H9 (cell line): ENCODE measurements around the gene PPM1N. TPM values are rescaled to one million over a fixed set of nuclear protein-coding genes. Genes with fewer than 3 reads are reported as not detected.

Experiments
- DNase-seq: peaks from one replicate; pipeline ENCODE4 v3.0.0-alpha.2; 2017
- H2AFZ ChIP-seq: one replicate; pipeline ENCODE4 v1.6.1; 2013; ENCODE audit warnings: mild to moderate bottlenecking, low read length, control low read depth, moderate library complexity
- H2AK5ac ChIP-seq: 2 replicates; pipeline ENCODE4 v1.6.1; 2013; ENCODE audit warnings: low read length, control low read depth, mixed read lengths; ENCODE audit not compliant: insufficient read length
- H2BK120ac ChIP-seq: one replicate; pipeline ENCODE4 v1.6.1; 2013; ENCODE audit warnings: low read depth, mild to moderate bottlenecking, low read length, control low read depth, inconsistent platforms; ENCODE audit not compliant: poor library complexity, severe bottlenecking
- H2BK12ac ChIP-seq: 2 replicates; pipeline ENCODE4 v1.6.1; 2013; ENCODE audit warnings: low read length, control low read depth, mixed read lengths, low read depth; ENCODE audit not compliant: insufficient read length
- H2BK15ac ChIP-seq: 2 replicates; pipeline ENCODE4 v1.6.1; 2013; ENCODE audit warnings: low read depth, low read length, control low read depth
- H2BK20ac ChIP-seq: one replicate; pipeline ENCODE4 v1.6.1; 2013; ENCODE audit warnings: low read depth, mild to moderate bottlenecking, low read length, control low read depth, inconsistent platforms; ENCODE audit not compliant: poor library complexity, severe bottlenecking
- H2BK5ac ChIP-seq: 2 replicates; pipeline ENCODE4 v1.6.1; 2013; ENCODE audit warnings: low read length, control low read depth, mixed read lengths; ENCODE audit not compliant: insufficient read length
- H3K14ac ChIP-seq: 2 replicates; pipeline ENCODE4 v1.6.1; 2013; ENCODE audit warnings: low read length, control low read depth; ENCODE audit not compliant: insufficient read depth
- H3K18ac ChIP-seq: 2 replicates; pipeline ENCODE4 v1.6.1; 2013; ENCODE audit warnings: low read depth, mild to moderate bottlenecking, mixed read lengths, low read length, control low read depth; ENCODE audit not compliant: insufficient read length
- H3K23ac ChIP-seq: 2 replicates; pipeline ENCODE4 v1.6.1; 2013; ENCODE audit warnings: low read length, control low read depth, mixed read lengths, low read depth; ENCODE audit not compliant: insufficient read length
- H3K23me2 ChIP-seq: 2 replicates; pipeline ENCODE4 v1.6.1; 2013; ENCODE audit warnings: low read depth, mild to moderate bottlenecking, mixed read lengths, low read length, control low read depth; ENCODE audit not compliant: insufficient read length, poor library complexity, severe bottlenecking
- H3K27ac ChIP-seq: 2 replicates; pipeline ENCODE4 v1.5.1; 2013; ENCODE audit warnings: low read length, control low read depth, mixed read lengths, low read depth; ENCODE audit not compliant: insufficient read length
- H3K27me3 ChIP-seq: 2 replicates; pipeline ENCODE4 v1.6.1; 2013; ENCODE audit warnings: low read length, control low read depth, inconsistent platforms; ENCODE audit not compliant: insufficient read depth
- H3K4ac ChIP-seq: 2 replicates; pipeline ENCODE4 v1.6.1; 2013; ENCODE audit warnings: low read depth, mild to moderate bottlenecking, control low read depth, inconsistent platforms, low read length, moderate library complexity
- H3K4me1 ChIP-seq: 2 replicates; pipeline ENCODE4 v1.6.1; 2013; ENCODE audit warnings: low read length, control low read depth, inconsistent platforms; ENCODE audit not compliant: insufficient read depth
- H3K4me2 ChIP-seq: 2 replicates; pipeline ENCODE4 v1.6.1; 2013; ENCODE audit warnings: low read length, control low read depth, mixed read lengths; ENCODE audit not compliant: insufficient read length, insufficient read depth
- H3K56ac ChIP-seq: 2 replicates; pipeline ENCODE4 v1.6.1; 2013; ENCODE audit warnings: low read depth, mild to moderate bottlenecking, mixed read lengths, low read length, control low read depth; ENCODE audit not compliant: insufficient read length
- H3K79me1 ChIP-seq: 2 replicates; pipeline ENCODE4 v1.6.1; 2013; ENCODE audit warnings: low read depth, mild to moderate bottlenecking, moderate library complexity, low read length, control low read depth, inconsistent platforms; ENCODE audit not compliant: insufficient read depth, poor library complexity, severe bottlenecking
- H3K79me2 ChIP-seq: 2 replicates; pipeline ENCODE4 v1.6.1; 2013; ENCODE audit warnings: low read length, control low read depth, inconsistent platforms; ENCODE audit not compliant: insufficient read depth
- H3K9ac ChIP-seq: 2 replicates; pipeline ENCODE4 v1.6.1; 2013; ENCODE audit warnings: low read length, control low read depth, mixed read lengths; ENCODE audit not compliant: insufficient read length; ENCODE audit errors: extremely low read depth
- H3K9me3 ChIP-seq: one replicate; pipeline ENCODE4 v1.6.1; 2013; ENCODE audit warnings: low read depth, low read length, inconsistent platforms; ENCODE audit not compliant: control insufficient read depth
- H3T11ph ChIP-seq: one replicate; pipeline ENCODE4 v1.6.1; 2013; ENCODE audit warnings: mild to moderate bottlenecking, low read length, control low read depth, inconsistent platforms
- H4K20me1 ChIP-seq: one replicate; pipeline ENCODE4 v1.6.1; 2013; ENCODE audit not compliant: control insufficient read depth, insufficient read length, insufficient read depth
- H4K5ac ChIP-seq: 2 replicates; pipeline ENCODE4 v1.6.1; 2013; ENCODE audit warnings: low read depth, mild to moderate bottlenecking, mixed read lengths, low read length, control low read depth; ENCODE audit not compliant: insufficient read length
- H4K8ac ChIP-seq: replicated peaks from 2 replicates; pipeline ENCODE4 v1.6.1; 2013; ENCODE audit warnings: low read length, control low read depth, mixed read lengths, low read depth; ENCODE audit not compliant: insufficient read length
- H4K91ac ChIP-seq: 2 replicates; pipeline ENCODE4 v1.6.1; 2013; ENCODE audit warnings: low read depth, mild to moderate bottlenecking, moderate library complexity, mixed read lengths, low read length, control low read depth; ENCODE audit not compliant: insufficient read length
- H3K27ac Mint-ChIP-seq, 3 experiments: 2 replicates in 2 of 3; 3 replicates in 1 of 3; pipeline ENCODE4 v1.8.0; 2020 to 2021; ENCODE audit warnings: mixed read lengths in 3 of 3, mild to moderate bottlenecking in 1 of 3, moderate library complexity in 1 of 3
- H3K27me3 Mint-ChIP-seq: 2 replicates; pipeline ENCODE4 v1.8.0; 2021; ENCODE audit warnings: low read depth, mild to moderate bottlenecking, moderate library complexity, mixed read lengths
- H3K36me3 Mint-ChIP-seq, 3 experiments: 2 replicates in 2 of 3; 3 replicates in 1 of 3; pipeline ENCODE4 v1.8.0; 2020 to 2021; ENCODE audit warnings: low read depth in 3 of 3, mixed read lengths in 3 of 3; ENCODE audit not compliant: insufficient read depth in 1 of 3
- H3K4me1 Mint-ChIP-seq, 2 experiments: 2 replicates each; pipeline ENCODE4 v1.8.0; 2020; ENCODE audit warnings: mixed read lengths in 2 of 2
- H3K4me3 Mint-ChIP-seq, 2 experiments: 2 replicates in 1 of 2; 3 replicates in 1 of 2; pipeline ENCODE4 v1.8.0; 2020 to 2021; ENCODE audit warnings: mild to moderate bottlenecking in 2 of 2, mixed read lengths in 2 of 2, moderate library complexity in 1 of 2
- H3K9me3 Mint-ChIP-seq, 2 experiments: 2 replicates in 1 of 2; 3 replicates in 1 of 2; pipeline ENCODE4 v1.8.0; 2020; ENCODE audit warnings: mild to moderate bottlenecking in 2 of 2, mixed read lengths in 2 of 2, moderate library complexity in 1 of 2
- CTCF ChIP-seq: fragments of 200-600 bp; sonication (generic); conservative IDR thresholded peaks from 3 replicates; pipeline ENCODE4 v1.8.0; 2021; ENCODE audit warnings: antibody characterized with exemption, mild to moderate bottlenecking
- WGBS: extraction: QIAGEN DNeasy Blood & Tissue Kit; methylation state at CpG from one replicate; pipeline ENCODE4 v1.1.7; 2013; ENCODE audit warnings: missing lambda C conversion rate, low lambda C conversion rate, mixed read lengths; ENCODE audit not compliant: insufficient read length; ENCODE audit errors: extremely low coverage; 5-methylcytosine and 5-hydroxymethylcytosine counted together
- total RNA-seq: library from RNA; stranded (reverse); gene quantifications from 2 replicates; pipeline ENCODE4 v1.2.1, GENCODE V29; 2021

The PPM1N gene
- total RNA-seq, 1 experiment from 2014 or later = 7.7 TPM

DNA sequence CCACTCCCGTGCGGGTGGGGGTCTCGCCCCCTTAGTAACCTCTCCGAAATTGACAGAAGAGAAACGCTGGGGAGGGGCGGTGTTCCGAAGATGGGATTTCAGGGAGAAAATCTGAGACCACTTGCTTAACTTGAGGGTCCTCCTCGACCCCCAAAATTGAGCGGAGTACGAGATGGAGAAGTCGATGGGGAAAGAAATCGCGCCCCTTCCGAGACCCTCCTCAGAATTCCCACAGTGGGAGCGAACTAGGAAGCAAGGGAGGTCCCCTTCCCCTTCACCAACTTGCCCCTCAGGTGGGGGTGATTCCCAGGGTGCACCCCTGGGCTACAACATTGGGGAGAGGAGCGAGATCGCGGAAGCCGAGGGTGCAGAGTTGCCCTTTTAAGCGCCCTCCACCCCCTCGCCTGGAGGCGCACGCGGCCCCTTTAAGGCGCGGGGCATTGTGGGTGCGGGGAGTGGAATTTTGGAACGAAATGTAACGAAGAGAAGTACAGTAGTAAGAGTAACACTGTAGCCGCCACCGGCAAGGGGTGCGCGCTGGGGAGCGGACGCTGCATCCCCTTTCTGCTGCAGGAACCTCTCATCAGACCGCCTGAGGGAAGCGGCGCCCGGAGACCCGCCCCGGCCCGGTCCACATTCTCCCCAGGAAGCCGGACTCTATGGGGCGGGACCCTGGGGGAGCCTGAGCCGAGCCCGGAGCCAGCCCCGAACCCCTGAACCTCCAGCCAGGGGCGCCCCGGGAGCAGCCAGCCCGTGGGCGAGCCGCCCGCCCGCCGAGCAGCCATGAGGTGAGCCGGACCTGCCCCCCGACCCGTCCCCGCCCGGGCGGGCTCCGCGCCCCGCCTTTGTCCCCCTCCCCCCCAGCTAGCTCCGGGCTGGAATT lies 9.0 kb downstream of the PPM1N start, which contains the start of gene VASP:
Gene VASP (plus strand): TSS at position 491 of the 883 bp plus-strand sequence. CDS start 293 bp downstream, at position 784.
- Mint-ChIP-seq H3K9me3 (no peaks in the 10 kb centered on the region; a peak in 1 of 5 replicates), H3K27ac (peak within 1 kb of the TSS; percentile 85 to 95 (median 91)), H3K4me1 (peaks cover 16 to 26% of the 10 kb centered on the region in 2 experiments), H3K27me3 (no peaks in the 10 kb centered on the region), H3K4me3 (peak within 1 kb of the TSS; percentile 81 to 96), H3K36me3 (peaks cover 0 to 20% (median 7%) of the 10 kb centered on the region in 3 experiments; a peak in 4 of 7 replicates)
- Histone ChIP-seq H3K4ac (no peak within 1 kb of the TSS; the same call in 1 of the 2 replicates), H3K23ac (no peak within 1 kb of the TSS), H3K14ac (peak within 1 kb of the TSS; percentile 83), H4K8ac (no peak within 1 kb of the TSS), H4K5ac (no peak within 1 kb of the TSS), H4K91ac (no peak within 1 kb of the TSS), H2AFZ (no peak within 1 kb of the TSS), H3K9ac (peak within 1 kb of the TSS; percentile 69), H3K9me3 (no peaks in the 10 kb centered on the region), H3K4me1 (no peaks in the 10 kb centered on the region; the same call in 1 of the 2 replicates), H2BK120ac (no peak within 1 kb of the TSS), H3K27me3 (no peaks in the 10 kb centered on the region), H3K23me2 (peaks cover 20% of the 10 kb centered on the region), H2AK5ac (no peak within 1 kb of the TSS), H3K56ac (no peak within 1 kb of the TSS), H3T11ph (no peak within 1 kb of the TSS), H3K18ac (peak within 1 kb of the TSS; percentile 92), H2BK12ac (no peak within 1 kb of the TSS), H2BK20ac (no peak within 1 kb of the TSS), H3K79me2 (peaks cover 34% of the 10 kb centered on the region; the same call in 1 of the 2 replicates), H2BK15ac (no peak within 1 kb of the TSS), H3K27ac (no peak within 1 kb of the TSS), H2BK5ac (no peak within 1 kb of the TSS), H4K20me1 (no peaks in the 10 kb centered on the region), H3K79me1 (peaks cover 12% of the 10 kb centered on the region), H3K4me2 (peak within 1 kb of the TSS; percentile 88)
- DNase-seq = peak; percentile 91
- no peak for TF ChIP-seq CTCF
- WGBS = no CpG with 5 or more reads among the region's 65 CpGs
